HEK293 (cell line): ENCODE measurements around the gene C11orf86.

Experiments
- CTCF ChIA-PET: fragments of 350-600 bp; formaldehyde crosslinking; extraction: SDS; loops from one replicate; lab custom pipeline; 2021; ENCODE audit warnings: antibody characterized with exemption; lab: Yijun Ruan, JAX
- POLR2A ChIA-PET: fragments of 300-600 bp; formaldehyde crosslinking; extraction: SDS; loops from one replicate; lab custom pipeline; 2020; ENCODE audit warnings: antibody characterized with exemption, inconsistent platforms; lab: Yijun Ruan, JAX
- H3K27ac ChIP-seq: fragments of 200-500 bp; sonication (Bioruptor generic); 2 replicates; pipeline ENCODE4 v1.5.1; 2014; ENCODE audit warnings: low read depth, low read length, control low read depth, inconsistent platforms; ENCODE audit errors: extremely low read depth
- H3K36me3 ChIP-seq, 2 experiments: fragments of 200-500 bp in 1 of 2; sonication (Bioruptor generic) in 1 of 2; 1 replicate in 1 of 2; 2 replicates in 1 of 2; pipeline ENCODE4 v1.5.1; 2014 to 2017; ENCODE audit warnings: inconsistent platforms in 2 of 2, low read length in 2 of 2; ENCODE audit not compliant: control insufficient read depth in 2 of 2, insufficient read depth in 1 of 2
- H3K4me1 ChIP-seq: fragments of 200-500 bp; sonication (Bioruptor generic); 2 replicates; pipeline ENCODE4 v1.5.1; 2014; ENCODE audit warnings: mild to moderate bottlenecking, low read length, inconsistent platforms; ENCODE audit not compliant: control insufficient read depth, insufficient read depth
- H3K4me3 ChIP-seq: 2 replicates; pipeline ENCODE4 v1.5.1; 2011; ENCODE audit warnings: low read depth, mild to moderate bottlenecking, control low read depth, low read length, moderate library complexity
- H3K9me3 ChIP-seq: fragments of 200-500 bp; sonication (Bioruptor generic); 2 replicates; pipeline ENCODE4 v1.5.1; 2014; ENCODE audit warnings: low read depth, low read length, inconsistent platforms; ENCODE audit not compliant: control insufficient read depth, insufficient read depth
- HOXD13 ChIP-seq: sonication (generic); formaldehyde crosslinking; IDR thresholded peaks from 2 replicates; pipeline ENCODE4 v1.8.0; 2022; ENCODE audit warnings: missing genetic modification reagents, borderline replicate concordance
- INSM2 ChIP-seq: fragments of 450-650 bp; formaldehyde crosslinking; IDR thresholded peaks from 2 replicates; pipeline ENCODE4 v1.5.1; 2016; ENCODE audit warnings: missing biosample characterization, missing genetic modification characterization
- OVOL3 ChIP-seq: fragments of 450-650 bp; formaldehyde crosslinking; IDR thresholded peaks from 2 replicates; pipeline ENCODE4 v1.5.1; 2016; ENCODE audit warnings: missing biosample characterization, missing genetic modification characterization
- PRDM1 ChIP-seq: fragments of 450-650 bp; formaldehyde crosslinking; IDR thresholded peaks from 2 replicates; pipeline ENCODE4; 2016; ENCODE audit warnings: missing biosample characterization, missing genetic modification characterization
- SCRT1 ChIP-seq: fragments of 450-650 bp; formaldehyde crosslinking; IDR thresholded peaks from 2 replicates; pipeline ENCODE4 v1.5.1; 2016; ENCODE audit warnings: missing biosample characterization, missing genetic modification characterization, borderline replicate concordance
- ZBTB17 ChIP-seq: fragments of 450-650 bp; formaldehyde crosslinking; IDR thresholded peaks from 2 replicates; pipeline ENCODE4 v1.5.1; 2016; ENCODE audit warnings: missing biosample characterization, missing genetic modification characterization
- ZBTB7A ChIP-seq: fragments of 450-650 bp; formaldehyde crosslinking; IDR thresholded peaks from 2 replicates; pipeline ENCODE4 v1.5.1; 2016; ENCODE audit warnings: low read depth, missing biosample characterization, missing genetic modification characterization
- ZBTB8A ChIP-seq: fragments of 450-650 bp; formaldehyde crosslinking; IDR thresholded peaks from 2 replicates; pipeline ENCODE4 v1.5.1; 2016; ENCODE audit warnings: missing biosample characterization, missing genetic modification characterization
- ZNF16 ChIP-seq: fragments of 450-650 bp; formaldehyde crosslinking; IDR thresholded peaks from 2 replicates; pipeline ENCODE4 v1.5.1; 2016; ENCODE audit warnings: low read depth, missing biosample characterization, missing genetic modification characterization
- ZNF211 ChIP-seq: fragments of 450-650 bp; formaldehyde crosslinking; IDR thresholded peaks from 2 replicates; pipeline ENCODE4 v1.5.1; 2016; ENCODE audit warnings: low read depth, missing biosample characterization, missing genetic modification characterization
- ZNF223 ChIP-seq: fragments of 450-650 bp; formaldehyde crosslinking; IDR thresholded peaks from 2 replicates; pipeline ENCODE4 v1.5.1; 2016; ENCODE audit warnings: missing biosample characterization, missing genetic modification characterization
- ZNF37A ChIP-seq: fragments of 450-650 bp; IDR thresholded peaks from 2 replicates; pipeline ENCODE4 v1.5.1; 2018; ENCODE audit warnings: missing biosample characterization, missing genetic modification characterization
- ZNF558 ChIP-seq: fragments of 450-650 bp; formaldehyde crosslinking; IDR thresholded peaks from 2 replicates; pipeline ENCODE4 v1.5.1; 2016; ENCODE audit warnings: missing biosample characterization, missing genetic modification characterization
- ZNF623 ChIP-seq: fragments of 450-650 bp; formaldehyde crosslinking; IDR thresholded peaks from 2 replicates; pipeline ENCODE4 v1.5.1; 2016; ENCODE audit warnings: missing biosample characterization, missing genetic modification characterization
- TF ChIP-seq, protein P1 (sequence below): fragments of 450-650 bp; formaldehyde crosslinking; IDR thresholded peaks from 2 replicates; pipeline ENCODE4 v1.5.1; 2016; ENCODE audit warnings: missing biosample characterization, missing genetic modification characterization, low read depth
- TF ChIP-seq, protein P2 (sequence below): fragments of 450-650 bp; formaldehyde crosslinking; optimal IDR thresholded peaks from 2 replicates; pipeline ENCODE3; 2016; ENCODE audit warnings: missing biosample characterization, mild to moderate bottlenecking, missing genetic modification characterization
- TF ChIP-seq, protein P3 (sequence below): fragments of 450-650 bp; formaldehyde crosslinking; IDR thresholded peaks from 2 replicates; pipeline ENCODE4 v1.5.1; 2016; ENCODE audit warnings: missing biosample characterization, missing genetic modification characterization
- TF ChIP-seq, protein P4 (sequence below): fragments of 450-650 bp; formaldehyde crosslinking; IDR thresholded peaks from 2 replicates; pipeline ENCODE4 v1.5.1; 2016; ENCODE audit warnings: missing biosample characterization, missing genetic modification characterization

The C11orf86 gene

GRCh38 chr11:66985508-66986177 is 10.5 kb downstream of the C11orf86 start:
- TF ChIP-seq PRDM1 (tag by site-specific recombination), result no peak
- no peak for TF ChIP-seq SCRT1 (tag by site-specific recombination)
- TF ChIP-seq ZBTB7A (tag by site-specific recombination), result no peak
- no peak for TF ChIP-seq ZNF16 (tag by site-specific recombination)
- TF ChIP-seq INSM2 (tag by site-specific recombination), result no peak
- TF ChIP-seq HOXD13 (CRISPR knock-in tag), result no peak
- TF ChIP-seq ZNF558, result no peak
- TF ChIP-seq OVOL3 (tag by site-specific recombination), result no peak
- TF ChIP-seq, protein P1, sequence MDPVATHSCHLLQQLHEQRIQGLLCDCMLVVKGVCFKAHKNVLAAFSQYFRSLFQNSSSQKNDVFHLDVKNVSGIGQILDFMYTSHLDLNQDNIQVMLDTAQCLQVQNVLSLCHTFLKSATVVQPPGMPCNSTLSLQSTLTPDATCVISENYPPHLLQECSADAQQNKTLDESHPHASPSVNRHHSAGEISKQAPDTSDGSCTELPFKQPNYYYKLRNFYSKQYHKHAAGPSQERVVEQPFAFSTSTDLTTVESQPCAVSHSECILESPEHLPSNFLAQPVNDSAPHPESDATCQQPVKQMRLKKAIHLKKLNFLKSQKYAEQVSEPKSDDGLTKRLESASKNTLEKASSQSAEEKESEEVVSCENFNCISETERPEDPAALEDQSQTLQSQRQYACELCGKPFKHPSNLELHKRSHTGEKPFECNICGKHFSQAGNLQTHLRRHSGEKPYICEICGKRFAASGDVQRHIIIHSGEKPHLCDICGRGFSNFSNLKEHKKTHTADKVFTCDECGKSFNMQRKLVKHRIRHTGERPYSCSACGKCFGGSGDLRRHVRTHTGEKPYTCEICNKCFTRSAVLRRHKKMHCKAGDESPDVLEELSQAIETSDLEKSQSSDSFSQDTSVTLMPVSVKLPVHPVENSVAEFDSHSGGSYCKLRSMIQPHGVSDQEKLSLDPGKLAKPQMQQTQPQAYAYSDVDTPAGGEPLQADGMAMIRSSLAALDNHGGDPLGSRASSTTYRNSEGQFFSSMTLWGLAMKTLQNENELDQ (tag by site-specific recombination), result no peak
- TF ChIP-seq ZNF623 (tag by site-specific recombination), result no peak
- no peak for TF ChIP-seq ZNF37A (tag by site-specific recombination)
- TF ChIP-seq, protein P2, sequence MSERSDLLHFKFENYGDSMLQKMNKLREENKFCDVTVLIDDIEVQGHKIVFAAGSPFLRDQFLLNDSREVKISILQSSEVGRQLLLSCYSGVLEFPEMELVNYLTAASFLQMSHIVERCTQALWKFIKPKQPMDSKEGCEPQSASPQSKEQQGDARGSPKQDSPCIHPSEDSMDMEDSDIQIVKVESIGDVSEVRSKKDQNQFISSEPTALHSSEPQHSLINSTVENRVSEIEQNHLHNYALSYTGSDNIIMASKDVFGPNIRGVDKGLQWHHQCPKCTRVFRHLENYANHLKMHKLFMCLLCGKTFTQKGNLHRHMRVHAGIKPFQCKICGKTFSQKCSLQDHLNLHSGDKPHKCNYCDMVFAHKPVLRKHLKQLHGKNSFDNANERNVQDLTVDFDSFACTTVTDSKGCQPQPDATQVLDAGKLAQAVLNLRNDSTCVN (tag by site-specific recombination), result no peak
- ChIA-PET CTCF (interaction anchor here (0.5 to 1.0 kb wide), 4 partner anchors 8 to 199 kb away, joined by 3 to 7 read pairs (median 3); no protein-coding TSS in a partner anchor), POLR2A (no interaction called here)
- Histone ChIP-seq H3K4me1 (no peaks in the 10 kb centered on the region), H3K9me3 (no peaks in the 10 kb centered on the region), H3K27ac (no peak overlapping the region), H3K36me3 (no peaks in the 10 kb centered on the region), H3K4me3 (no peak overlapping the region)

DNA sequence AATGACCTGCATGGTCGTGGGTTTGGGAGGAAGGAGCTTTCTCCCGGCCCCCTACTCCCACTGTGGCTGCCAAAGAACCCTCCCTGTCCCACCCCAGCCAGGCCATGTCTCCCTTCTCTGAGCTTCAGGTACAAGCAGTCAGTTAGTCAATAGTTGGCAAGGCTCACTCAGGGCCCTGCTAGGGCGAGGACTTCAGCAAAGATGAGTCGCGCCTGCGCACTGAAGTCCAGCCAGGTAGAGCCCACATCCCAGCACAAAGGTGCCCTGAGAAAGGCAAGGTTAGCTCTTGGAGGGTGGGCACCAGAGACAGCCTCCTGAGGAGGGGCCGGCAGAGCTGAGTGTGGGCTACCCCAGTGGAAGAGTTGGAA is 11.1 kb downstream of the C11orf86 start:
- ChIA-PET POLR2A (no interaction called here), CTCF (interaction anchor here (0.9 to 1.2 kb wide), 3 partner anchors 9 to 65 kb away, joined by 3 to 7 read pairs (median 4); no protein-coding TSS in a partner anchor)
- no peaks in the 10 kb centered on the region for H3K4me1 ChIP-seq
- H3K36me3 ChIP-seq, result no peaks in the 10 kb centered on the region
- no peak for TF ChIP-seq ZNF223 (tag by site-specific recombination)
- TF ChIP-seq ZNF211 (tag by site-specific recombination), result no peak
- TF ChIP-seq ZBTB17 (tag by site-specific recombination), result no peak
- no peak for TF ChIP-seq ZBTB8A (tag by site-specific recombination)
- TF ChIP-seq, protein P3, sequence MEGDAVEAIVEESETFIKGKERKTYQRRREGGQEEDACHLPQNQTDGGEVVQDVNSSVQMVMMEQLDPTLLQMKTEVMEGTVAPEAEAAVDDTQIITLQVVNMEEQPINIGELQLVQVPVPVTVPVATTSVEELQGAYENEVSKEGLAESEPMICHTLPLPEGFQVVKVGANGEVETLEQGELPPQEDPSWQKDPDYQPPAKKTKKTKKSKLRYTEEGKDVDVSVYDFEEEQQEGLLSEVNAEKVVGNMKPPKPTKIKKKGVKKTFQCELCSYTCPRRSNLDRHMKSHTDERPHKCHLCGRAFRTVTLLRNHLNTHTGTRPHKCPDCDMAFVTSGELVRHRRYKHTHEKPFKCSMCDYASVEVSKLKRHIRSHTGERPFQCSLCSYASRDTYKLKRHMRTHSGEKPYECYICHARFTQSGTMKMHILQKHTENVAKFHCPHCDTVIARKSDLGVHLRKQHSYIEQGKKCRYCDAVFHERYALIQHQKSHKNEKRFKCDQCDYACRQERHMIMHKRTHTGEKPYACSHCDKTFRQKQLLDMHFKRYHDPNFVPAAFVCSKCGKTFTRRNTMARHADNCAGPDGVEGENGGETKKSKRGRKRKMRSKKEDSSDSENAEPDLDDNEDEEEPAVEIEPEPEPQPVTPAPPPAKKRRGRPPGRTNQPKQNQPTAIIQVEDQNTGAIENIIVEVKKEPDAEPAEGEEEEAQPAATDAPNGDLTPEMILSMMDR, result no peak
- TF ChIP-seq, protein P4, sequence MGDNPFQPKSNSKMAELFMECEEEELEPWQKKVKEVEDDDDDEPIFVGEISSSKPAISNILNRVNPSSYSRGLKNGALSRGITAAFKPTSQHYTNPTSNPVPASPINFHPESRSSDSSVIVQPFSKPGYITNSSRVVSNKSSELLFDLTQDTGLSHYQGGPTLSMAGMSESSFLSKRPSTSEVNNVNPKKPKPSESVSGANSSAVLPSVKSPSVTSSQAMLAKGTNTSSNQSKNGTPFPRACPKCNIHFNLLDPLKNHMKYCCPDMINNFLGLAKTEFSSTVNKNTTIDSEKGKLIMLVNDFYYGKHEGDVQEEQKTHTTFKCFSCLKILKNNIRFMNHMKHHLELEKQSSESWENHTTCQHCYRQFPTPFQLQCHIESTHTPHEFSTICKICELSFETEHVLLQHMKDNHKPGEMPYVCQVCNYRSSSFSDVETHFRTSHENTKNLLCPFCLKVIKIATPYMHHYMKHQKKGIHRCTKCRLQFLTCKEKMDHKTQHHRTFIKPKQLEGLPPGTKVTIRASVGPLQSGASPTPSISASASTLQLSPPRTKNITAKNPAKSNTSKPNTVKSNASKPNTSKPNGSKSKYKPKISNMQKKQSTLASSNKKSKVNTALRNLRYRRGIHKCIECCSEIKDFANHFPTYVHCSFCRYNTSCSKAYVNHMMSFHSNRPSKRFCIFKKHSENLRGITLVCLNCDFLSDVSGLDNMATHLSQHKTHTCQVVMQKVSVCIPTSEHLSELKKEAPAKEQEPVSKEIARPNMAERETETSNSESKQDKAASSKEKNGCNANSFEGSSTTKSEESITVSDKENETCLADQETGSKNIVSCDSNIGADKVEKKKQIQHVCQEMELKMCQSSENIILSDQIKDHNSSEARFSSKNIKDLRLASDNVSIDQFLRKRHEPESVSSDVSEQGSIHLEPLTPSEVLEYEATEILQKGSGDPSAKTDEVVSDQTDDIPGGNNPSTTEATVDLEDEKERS, result no peak
- H3K27ac ChIP-seq, result no peak overlapping the region
- H3K9me3 ChIP-seq, result no peaks in the 10 kb centered on the region
- H3K4me3 ChIP-seq, result no peak overlapping the region
